ENCODE data around the gene MRPL53.
"Not testable (repeated sequence)": the region's sequence is repeated elsewhere in the genome, so short reads cannot be mapped to it uniquely, and the experiment has no call there.

The MRPL53 gene

DNA sequence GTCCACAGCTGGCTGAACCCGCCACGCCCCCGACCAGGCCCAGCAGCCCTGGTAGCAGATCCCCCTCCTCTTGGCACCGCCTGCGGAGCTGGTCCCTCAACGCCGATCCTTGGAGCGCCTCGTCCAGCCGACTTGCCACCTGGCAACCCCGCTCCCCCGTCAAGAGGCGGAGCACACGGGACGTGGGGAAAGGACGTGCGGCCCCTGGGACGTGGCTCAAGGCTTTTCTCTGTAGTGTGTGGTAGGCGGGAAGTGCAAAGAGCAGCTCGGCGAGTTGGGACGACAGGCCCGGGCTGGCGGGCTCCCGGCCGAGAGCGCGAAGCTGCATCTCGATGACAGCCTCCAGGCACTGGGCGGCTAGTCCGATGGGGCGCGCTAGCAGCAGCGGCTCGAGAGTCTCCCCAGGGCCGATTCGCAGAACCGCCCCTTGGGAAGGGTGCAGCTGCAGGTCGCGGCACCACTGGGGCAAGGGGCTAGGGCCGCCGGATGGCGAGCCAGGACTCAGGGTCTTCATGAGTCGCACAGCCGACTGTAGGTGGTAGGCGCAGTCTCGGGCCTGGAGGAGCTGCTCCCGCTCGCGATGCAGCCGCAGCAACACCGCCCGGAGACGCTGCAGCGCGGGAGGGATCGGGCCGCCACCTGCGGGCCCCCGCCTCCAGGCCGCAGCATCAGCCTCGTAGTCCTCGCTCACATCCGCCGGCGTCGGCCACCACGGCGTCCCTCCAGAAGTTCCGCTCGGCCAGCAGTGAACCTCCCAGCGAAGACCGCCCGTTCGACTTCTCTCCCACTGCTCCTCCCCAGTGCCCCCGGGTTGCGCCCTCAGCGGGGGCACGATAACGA is 9.7 kb upstream of the MRPL53 start:
- no peak for DNase-seq (ENCODE audit: low read depth)

DNA sequence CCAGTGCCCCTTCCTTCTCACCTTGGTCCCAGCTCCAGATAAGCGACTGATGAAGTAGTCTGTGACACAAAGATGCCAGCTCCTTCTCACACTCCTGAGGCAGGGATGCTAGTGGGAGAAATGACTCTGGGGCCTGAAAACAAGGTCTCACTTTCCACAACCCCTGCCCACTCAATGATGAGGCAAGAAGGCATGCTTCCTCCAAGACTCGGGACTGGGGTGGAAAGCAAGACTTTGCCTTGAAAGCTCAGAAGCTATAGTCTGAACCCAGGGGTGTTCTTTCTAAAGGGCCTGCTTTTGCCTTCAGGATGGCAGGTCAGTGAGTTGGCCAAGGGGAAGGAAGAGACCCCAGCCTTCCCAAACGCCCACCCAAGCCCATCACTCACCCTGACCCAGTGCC is 9.0 kb upstream of the MRPL53 start:
- no peak for DNase-seq (ENCODE audit: low read depth)

DNA sequence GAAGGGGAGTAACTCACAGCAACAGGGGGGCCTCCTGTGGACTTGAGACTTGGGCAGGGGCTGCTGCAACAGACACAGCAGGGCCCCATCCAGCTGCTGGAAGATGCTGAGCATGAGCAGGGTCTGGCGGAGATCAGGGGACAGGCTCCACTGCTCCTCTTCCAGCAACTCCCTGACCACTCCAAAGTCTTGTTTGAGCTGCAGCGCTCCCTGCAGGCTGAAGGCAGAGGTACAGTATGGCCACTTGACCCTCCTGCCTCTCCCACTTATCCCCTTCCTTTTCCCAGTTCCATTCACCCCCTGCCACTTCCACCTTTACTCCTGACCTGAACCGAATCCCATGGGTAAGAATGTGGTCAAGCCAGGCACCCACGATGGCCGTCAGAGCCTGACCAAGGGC is 2.4 kb upstream of the MRPL53 start:
- no peak for DNase-seq (ENCODE audit: low read depth)

DNA sequence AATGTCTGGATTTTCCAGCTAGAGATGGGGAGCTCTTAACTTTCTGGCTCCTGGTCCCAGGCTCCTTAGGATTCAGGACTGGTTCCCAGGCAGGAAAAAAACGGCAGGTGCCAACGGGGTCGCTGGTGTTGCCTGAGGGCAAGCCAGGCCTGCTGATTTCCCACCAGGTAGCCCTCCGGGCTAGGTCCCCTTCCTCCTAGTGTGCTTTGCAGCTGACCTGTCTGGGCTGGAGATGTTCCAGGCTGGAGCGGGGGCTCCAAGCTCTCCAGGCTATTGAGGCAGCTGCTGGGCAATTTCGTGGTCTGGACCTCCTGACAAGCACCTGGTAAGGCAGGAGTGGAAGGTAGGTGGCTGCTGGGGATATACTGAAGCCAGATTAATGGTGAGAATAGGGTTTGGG is 2.0 kb upstream of the MRPL53 start:
- no peak for DNase-seq (ENCODE audit: low read depth)

DNA sequence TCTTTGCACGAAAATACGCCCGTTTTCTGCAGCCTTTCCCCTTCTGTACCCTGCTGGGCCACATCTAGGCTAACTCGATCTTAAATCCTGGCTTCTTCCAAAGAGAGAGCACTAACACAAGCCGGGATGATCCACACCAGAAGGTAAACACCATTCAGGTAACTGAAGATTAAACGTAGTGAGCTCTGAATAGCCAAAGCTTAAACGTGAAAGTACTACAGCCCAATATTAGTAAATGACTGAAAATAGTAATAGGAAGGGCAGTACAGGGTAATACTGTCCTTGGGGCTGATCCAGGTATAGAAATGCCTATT is 422 bp upstream of the MRPL53 start:
- no peak for DNase-seq (ENCODE audit: low read depth)

DNA sequence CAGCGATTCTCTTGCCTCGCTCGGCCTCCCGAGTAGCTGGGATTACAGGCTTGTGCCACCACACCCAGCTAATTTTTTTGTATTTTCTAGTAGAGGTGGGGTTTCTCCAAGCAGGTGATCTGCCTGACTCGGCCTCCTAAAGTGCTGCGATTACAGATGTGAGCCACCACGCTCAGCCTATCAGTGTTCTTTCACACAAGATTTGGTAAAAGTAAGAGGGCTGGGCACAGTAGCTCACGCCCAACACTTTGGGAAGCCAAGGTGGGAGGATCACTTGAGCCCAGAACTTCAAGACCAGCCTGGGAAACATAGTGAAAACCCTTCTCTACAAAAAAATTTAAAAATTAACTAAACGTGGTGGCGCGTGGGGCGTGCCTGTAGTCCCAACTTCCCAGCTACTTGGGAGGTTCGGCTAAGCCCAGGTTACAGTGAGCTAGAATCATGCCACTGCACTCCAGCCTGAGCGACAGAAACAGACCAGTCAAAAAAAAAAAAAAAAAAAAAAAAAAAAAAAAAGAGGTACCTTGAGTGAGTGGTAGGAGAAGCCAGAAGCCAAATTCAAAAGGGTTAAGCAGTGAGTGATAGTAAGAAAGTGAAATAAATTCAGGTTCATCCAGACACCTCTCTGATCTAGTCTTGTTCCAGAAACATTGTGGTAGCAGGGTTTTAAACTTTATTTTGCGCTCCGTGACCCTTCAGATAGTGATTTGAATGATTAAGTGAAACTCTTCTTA is 981 bp downstream of the MRPL53 start:
- no peak for DNase-seq (ENCODE audit: low read depth)

DNA sequence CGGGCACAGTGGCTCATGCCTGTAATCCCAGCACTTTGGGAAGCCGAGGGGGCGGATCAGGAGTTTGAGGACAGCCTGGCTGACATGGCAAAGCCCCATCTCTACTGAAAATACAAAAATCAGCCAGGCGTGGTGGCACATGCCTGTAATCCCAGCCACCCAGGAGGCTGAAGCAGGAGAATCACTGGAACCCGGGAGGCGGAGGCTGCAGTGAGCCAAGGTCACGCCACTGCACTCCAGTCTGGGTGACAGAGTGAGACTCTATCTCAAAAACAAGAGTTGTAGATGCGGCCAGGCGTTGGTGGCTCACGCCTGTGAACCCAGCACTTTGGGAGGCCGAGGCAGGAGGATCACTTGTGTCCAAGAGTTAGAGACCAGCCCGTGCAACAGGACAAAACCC is 1.7 kb downstream of the MRPL53 start:
- not testable (repeated sequence) for DNase-seq (ENCODE audit: low read depth)

DNA sequence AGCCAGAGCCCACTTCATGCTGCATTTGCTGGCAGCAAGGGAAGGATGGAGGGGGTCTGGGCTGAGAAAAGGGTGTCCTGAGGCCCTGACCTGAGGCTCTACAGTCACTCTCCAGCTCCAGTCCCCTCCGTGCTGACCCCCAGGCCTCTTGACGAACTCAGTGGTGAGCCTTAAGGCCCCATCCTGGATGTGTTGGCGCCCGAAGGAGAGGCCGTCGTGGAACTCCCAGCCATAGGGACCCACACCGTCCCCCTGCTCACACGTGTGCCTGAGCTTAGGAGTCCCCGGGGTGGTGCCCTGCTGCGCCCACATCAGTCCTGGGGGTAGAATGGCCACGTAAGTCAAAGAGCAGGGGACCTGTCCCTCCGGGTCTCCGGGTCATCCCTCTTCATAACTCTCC is 8.1 kb downstream of the MRPL53 start:
- no peak for DNase-seq (ENCODE audit: low read depth)

DNA sequence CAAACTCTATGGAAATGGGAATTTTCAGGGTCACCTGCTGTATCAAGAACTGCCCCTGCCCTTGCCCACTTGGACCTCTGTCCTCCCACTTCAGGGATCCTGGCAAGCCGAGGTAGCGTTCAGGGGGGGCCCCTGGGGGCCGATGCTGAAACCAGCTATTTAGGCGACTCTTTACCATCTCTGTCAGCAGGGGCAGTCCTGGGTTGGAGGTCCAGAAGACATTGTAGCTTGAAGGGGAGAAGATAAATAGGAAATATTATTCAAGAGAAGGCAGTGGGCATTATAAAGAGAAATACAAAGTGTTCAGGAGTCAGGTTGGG is 9.7 kb downstream of the MRPL53 start:
- DNase-seq (ENCODE audit: low read depth), result no peak

DNA sequence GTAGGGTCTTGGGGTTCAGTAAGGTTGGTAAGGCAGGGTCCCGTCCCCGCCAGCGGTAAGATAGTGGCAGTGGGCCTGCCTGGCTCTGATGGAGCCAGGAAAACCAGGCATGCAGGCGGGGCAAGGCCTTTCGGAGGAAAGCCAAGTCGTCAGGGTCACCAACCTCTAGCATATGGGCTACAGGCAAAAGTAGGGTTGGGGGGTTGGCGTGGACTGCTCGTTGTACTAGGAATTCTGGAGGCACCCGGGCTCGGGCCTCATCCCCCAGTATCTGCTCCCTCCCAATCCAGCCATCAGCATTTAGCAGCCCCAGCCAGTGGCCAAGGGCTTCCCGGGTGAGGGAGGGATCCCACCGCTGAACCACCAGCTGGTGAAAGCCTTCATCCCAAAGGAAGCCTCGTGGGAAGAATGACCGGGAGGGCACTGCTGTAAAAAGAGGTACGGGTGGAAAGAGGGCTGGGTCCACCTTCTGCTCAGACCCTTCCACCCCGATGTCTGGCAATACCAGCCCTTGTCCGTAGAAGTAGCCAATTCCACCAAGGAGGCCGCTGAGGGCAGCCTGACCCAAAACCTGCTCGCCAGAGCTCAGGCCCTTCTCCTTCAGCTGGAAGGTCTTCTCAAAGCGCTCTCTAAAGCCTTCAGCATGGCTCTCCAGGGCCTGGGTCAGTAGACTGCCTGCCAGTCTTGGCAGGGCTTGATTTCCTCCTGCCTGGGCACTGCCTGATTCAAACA is 10.3 kb downstream of the MRPL53 start:
- DNase-seq (ENCODE audit: low read depth), result no peak

DNA sequence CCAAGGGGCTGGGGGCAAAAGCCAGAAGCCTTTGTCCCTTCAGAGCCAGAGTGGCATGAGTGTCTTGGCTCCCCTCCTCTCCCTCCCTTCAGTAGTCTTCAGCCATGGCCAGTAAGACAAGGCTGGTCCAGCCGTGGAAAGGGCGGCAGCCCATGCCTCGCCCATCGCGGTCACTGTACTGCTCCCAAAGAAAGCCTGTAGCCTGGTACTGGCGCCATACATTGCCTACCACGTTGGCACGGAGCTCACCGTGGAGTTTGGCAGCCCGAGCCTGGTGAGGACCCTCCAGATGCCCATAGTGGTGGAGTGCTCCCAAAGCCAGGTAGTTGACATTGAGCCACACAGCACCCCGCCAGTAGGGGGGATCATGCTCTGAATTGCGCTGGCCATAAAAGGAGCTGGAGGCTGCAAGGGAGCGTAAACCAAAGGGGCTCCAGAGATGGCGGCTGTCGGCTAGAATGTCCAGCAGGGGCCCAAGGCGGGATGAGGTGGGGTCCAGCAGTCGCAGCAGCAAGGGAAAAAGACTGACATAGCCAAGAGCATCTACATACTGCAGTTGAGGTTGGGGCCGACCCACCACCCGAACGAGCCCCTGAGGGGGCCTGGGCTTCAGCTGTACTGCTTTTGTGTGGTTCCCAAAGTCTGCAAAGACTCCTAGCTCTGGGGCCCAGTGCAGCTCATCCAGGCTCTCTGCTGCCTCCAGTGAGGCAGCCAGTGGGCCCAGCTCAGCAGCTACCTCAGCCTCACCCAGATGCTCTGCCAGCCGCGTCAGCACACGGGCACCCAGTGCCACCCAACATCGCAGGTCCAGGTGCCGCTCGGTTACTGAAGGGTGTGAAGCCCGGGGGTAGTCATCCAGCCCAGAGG is 11.1 kb downstream of the MRPL53 start:
- no peak for DNase-seq (ENCODE audit: low read depth)

DNA sequence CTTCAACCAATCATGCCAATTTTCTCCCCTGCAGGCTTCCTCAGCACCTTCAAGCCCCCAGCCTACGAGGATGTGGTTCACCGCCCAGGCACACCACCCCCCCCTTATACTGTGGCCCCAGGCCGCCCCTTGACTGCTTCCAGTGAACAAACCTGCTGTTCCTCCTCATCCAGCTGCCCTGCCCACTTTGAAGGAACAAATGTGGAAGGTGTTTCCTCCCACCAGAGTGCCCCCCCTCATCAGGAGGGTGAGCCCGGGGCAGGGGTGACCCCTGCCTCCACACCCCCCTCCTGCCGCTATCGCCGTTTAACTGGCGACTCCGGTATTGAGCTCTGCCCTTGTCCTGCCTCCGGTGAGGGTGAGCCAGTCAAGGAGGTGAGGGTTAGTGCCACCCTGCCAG is 12.3 kb downstream of the MRPL53 start:
- not testable (repeated sequence) for DNase-seq (ENCODE audit: low read depth)

DNA sequence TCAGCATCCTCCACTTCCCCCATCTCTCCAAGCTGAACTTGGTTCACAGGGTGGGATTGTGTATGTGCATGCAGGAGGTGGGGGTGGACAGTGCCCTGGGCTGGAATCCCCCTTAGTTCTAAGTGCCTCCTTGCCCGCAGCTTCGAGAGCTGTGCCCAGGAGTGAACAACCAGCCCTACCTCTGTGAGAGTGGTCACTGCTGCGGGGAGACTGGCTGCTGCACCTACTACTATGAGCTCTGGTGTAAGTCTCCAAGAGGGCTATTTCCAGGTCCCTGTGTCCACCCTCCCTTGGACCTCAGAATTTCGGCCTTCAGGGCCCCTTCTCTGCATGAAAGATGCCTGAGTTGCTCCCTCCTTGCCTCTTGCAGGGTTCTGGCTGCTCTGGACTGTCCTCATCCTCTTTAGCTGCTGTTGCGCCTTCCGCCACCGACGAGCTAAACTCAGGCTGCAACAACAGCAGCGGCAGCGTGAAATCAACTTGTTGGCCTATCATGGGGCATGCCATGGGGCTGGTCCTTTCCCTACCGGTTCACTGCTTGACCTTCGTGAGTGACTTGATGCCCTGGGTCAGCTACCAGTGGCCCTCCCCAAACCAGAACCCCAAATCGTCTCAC is 12.9 kb downstream of the MRPL53 start:
- DNase-seq (ENCODE audit: low read depth), result not testable (repeated sequence)

DNA sequence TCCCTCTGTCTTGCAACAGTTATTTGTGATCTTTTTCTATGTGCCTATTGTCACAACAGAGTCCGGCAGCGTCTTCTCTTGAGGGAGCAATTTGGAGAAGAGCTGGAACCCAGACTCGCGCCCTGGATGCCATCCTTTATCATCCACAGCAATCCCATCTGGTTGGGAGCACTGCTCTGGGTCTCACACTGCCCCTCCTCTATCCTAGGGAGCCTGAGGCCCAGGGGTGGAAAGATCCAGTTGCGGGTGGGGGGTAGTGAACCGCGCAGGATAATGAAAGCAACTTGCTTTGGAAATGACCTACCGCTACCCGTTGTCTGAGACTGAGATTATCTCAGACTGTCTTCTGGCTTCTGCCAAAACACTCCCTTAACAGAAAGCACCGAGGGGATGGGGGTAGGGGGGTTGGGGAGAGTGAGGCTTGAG is 13.5 kb downstream of the MRPL53 start:
- DNase-seq (ENCODE audit: low read depth), result no peak

DNA sequence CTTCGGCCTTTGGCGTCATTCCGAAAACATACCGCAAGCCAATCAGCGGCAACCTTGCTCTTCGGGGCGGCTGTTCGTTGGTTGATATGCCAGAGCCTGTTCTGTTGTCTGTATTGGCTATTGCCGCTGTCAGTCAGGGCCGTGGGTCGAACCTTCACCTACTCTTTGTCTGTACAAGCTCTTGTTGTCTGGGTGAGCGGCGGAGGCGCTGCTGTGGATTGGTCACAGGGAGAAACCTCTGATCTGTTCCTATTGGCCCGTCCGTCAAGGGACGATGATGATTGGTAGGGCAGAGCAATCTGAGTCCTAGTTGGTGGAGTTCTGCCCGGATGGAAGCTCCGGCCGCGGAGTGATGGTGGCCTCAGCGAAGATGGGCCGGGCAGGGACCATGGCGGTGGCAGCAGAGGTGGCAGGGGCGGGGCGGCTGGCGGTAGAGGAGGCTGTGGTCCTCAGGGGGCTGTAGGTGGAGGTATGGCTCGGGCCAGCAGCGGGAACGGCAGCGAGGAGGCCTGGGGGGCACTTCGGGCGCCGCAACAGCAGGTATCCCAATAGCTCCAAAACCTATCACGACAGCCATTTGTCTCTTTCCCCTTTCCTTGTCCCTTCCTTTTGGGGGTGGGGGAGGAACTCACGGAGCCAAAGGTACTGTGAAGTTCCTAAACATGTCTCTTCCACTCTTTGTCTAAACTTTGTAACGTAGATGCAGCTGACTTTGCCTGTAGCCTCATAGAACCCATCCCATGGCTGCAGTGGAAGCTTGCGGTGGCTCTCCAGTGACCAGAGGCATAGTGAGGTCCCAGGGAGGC is 14.1 kb downstream of the MRPL53 start, which contains the start of gene WBP1:
TSS of gene WBP1 (plus strand) at position 307 of the 806 bp plus-strand sequence. CDS start at position 472, 165 bp downstream.
- DNase-seq (ENCODE audit: low read depth), result peak; percentile 100

DNA sequence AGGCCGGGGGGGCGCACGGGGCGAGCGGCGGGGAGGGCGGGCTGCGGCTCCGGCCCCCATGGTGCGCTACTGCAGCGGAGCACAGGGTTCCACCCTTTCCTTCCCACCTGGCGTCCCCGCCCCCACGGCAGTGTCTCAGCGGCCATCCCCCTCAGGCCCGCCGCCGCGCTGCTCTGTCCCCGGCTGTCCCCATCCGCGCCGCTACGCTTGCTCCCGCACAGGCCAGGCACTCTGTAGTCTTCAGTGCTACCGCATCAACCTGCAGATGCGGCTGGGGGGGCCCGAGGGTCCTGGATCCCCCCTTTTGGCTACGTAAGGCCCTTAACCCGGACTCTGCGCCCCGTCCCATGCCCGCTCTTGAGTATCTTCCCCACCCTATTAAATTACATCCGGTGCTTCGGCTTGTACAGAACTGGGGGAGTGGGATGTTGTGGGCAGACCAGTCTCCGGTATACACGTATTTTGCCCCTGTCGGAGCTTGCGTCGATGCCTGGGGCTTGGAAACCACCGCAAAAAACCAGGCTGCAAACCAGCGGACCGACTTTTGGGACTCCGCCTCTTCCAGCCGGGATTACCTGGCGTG is 14.8 kb downstream of the MRPL53 start:
- DNase-seq (ENCODE audit: low read depth), result no peak

DNA sequence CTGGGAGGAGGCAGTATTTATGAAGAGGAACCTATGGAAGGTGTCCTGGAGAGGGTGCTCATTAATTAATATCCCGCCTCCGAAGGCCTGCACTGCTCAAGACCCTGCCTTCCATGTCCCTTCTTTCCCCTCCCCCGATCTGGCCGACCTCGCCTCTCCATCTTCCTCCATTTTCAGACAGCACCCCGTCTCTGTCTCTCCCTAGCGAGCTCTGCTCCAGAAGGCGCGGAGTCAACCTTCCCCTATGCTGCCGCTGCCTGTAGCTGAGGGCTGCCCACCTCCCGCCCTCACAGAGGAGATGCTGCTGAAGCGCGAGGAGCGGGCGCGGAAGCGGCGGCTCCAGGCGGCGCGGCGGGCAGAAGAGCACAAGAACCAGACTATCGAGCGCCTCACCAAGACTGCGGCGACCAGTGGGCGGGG is 15.3 kb downstream of the MRPL53 start:
- DNase-seq (ENCODE audit: low read depth), result no peak

DNA sequence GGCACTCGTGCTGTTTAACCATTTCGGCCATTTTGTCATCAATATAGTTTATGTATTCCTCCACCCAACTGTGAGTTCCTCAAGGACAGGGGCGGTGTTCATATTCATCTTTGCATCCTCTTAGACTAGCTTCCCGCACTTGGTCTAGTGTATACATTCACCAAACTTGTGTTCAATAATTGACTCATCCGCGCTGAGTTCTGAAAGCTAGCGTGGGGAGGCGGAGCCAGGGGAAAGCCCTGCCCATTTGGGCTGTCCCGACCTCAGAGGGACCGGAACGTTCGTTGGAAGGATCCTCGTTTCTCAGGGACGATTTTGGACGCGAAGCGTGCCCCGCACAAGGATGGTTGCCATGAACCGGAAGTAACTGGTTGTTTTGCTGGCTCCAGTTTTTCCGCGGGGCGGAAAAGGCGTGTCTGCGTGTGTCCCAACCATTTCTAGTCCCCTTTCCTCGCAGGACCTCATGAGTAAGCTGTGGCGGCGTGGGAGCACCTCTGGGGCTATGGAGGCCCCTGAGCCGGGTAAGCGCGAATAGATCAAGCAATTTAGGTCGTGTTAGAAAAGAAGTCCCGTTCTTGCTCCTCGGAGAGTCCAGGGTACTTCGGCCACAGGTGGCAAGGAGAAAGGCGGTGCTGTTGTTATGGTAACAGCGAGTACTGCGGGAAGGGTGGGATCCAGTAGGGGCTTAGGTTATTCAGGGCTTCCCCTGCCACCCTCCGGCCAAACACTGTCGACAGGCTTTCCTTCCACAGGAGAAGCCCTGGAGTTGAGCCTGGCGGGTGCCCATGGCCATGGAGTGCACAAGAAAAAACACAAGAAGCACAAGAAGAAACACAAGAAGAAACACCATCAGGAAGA is 17.6 kb downstream of the MRPL53 start, which contains the start of gene INO80B:
TSS of gene INO80B (plus strand) at position 434 of the 858 bp plus-strand sequence. CDS start at position 464, 30 bp downstream.
- DNase-seq (ENCODE audit: low read depth), result peak; percentile 97

DNA sequence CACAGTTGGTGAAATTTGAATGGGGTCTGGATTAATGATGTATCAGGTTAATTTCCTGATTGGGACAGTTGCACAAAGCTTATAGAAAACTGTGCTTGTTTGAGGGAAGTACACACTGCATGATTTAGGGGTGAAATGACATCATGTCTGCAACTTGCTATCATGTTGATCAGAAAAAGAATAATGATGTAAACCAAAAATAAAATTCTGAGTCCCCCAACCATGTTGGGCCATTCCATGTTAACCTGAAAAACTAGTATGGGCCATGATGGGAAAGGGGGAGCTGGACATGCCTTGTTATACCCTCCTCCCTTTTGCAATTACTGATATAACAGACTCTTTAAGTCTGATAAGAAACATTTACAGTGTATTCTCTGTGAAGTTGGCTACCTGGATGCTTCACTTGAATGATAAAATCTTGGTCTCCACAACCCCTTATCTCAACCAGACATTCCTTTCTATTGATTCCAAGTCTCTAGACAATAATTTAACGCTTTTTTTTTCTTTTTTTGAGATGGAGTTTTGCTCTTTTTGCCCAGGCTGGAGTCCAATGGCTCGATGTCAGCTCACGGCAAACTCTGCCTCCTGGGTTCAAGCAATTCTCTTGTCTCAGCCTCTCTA is 21.8 kb downstream of the MRPL53 start:
- DNase-seq (ENCODE audit: low read depth), result no peak

Data from fibroblast of gingiva (primary cell).